Panc1 (cell line): ENCODE measurements around the gene MGST1. TPM values are rescaled to one million over a fixed set of nuclear protein-coding genes. Genes with fewer than 3 reads are reported as not detected.

Experiments
- ATAC-seq: fragments of 200-7000 bp; cut with Tn5 transposase; 2 replicates; pipeline ENCODE4 v1.9.1; 2020; ENCODE audit warnings: mild to moderate bottlenecking, moderate library complexity
- BruUV-seq: library from RNA; stranded (reverse); fragments of 400-500 nt; replicated peaks from 2 replicates; lab custom pipeline; 2021; lab: Mats Ljungman, UMichigan
- CTCF ChIA-PET: fragments of 300-600 bp; sonication (Branson Sonifier 250); formaldehyde crosslinking; loops from one replicate; lab custom pipeline; 2022; ENCODE audit warnings: antibody characterized with exemption; lab: Charles Lee
- POLR2A ChIA-PET: fragments of 300-600 bp; sonication (Branson Sonifier 250); formaldehyde crosslinking; loops from one replicate; lab custom pipeline; 2022; ENCODE audit warnings: antibody characterized with exemption; lab: Charles Lee
- DNase-seq: peaks from one replicate; pipeline ENCODE4 v3.0.0-alpha.2; 2010; ENCODE audit warnings: low read depth, low spot score
- H3K27ac ChIP-seq: 2 replicates; pipeline ENCODE4 v1.5.1; 2011; ENCODE audit warnings: mild to moderate bottlenecking, low read length, inconsistent platforms
- H3K27me3 ChIP-seq: fragments of 200-500 bp; sonication (Bioruptor generic); 2 replicates; pipeline ENCODE4 v1.6.0; 2014; ENCODE audit warnings: low read length, inconsistent platforms; ENCODE audit not compliant: control insufficient read depth, insufficient read depth
- H3K36me3 ChIP-seq: fragments of 200-500 bp; sonication (Bioruptor generic); 2 replicates; pipeline ENCODE4 v1.5.1; 2014; ENCODE audit warnings: inconsistent platforms, mild to moderate bottlenecking, low read length, moderate library complexity; ENCODE audit not compliant: control insufficient read depth, insufficient read depth
- H3K4me1 ChIP-seq: 2 replicates; pipeline ENCODE4 v1.5.1; 2011; ENCODE audit warnings: inconsistent platforms, mild to moderate bottlenecking, low read length, moderate library complexity; ENCODE audit not compliant: control insufficient read depth, insufficient read depth
- H3K4me3 ChIP-seq, 2 experiments: 2 replicates each; pipeline ENCODE4 v1.5.1; 2011 to 2012; ENCODE audit warnings: low read depth in 2 of 2, low read length in 2 of 2, mild to moderate bottlenecking in 2 of 2, inconsistent platforms in 1 of 2, moderate library complexity in 1 of 2
- H3K9me3 ChIP-seq: fragments of 200-500 bp; sonication (Bioruptor generic); 2 replicates; pipeline ENCODE4 v1.5.1; 2014; ENCODE audit warnings: low read depth, mild to moderate bottlenecking, inconsistent platforms, low read length, moderate library complexity; ENCODE audit not compliant: control insufficient read depth, insufficient read depth
- POLR2AphosphoS5 ChIP-seq: IDR thresholded peaks from 2 replicates; pipeline ENCODE4 v1.6.1; 2012; ENCODE audit warnings: mild to moderate bottlenecking, low read depth, low read length, moderate library complexity
- SIN3A ChIP-seq: IDR thresholded peaks from 2 replicates; pipeline ENCODE4 v1.6.1; 2012; ENCODE audit warnings: low read depth, mild to moderate bottlenecking, low read length, moderate library complexity, borderline replicate concordance; ENCODE audit not compliant: insufficient read depth
- TCF7L2 ChIP-seq: IDR thresholded peaks from 2 replicates; pipeline ENCODE4 v1.6.1; 2011; ENCODE audit warnings: mild to moderate bottlenecking, low read depth, low read length, inconsistent platforms
- in situ Hi-C: cut with HindIII; loops from 2 replicates; pipeline ENCODE4 v1.10.0; 2016; ENCODE audit warnings: low sequenced_read_pairs, low pct_unique_long_range_greater_than_20kb
- intact Hi-C: fragments of 100-400 bp; cut with micrococcal nuclease; formaldehyde crosslinking; loops from one replicate; pipeline ENCODE4 v1.10.0; 2022; ENCODE audit not compliant: unreplicated experiment
- total RNA-seq: library from RNA; stranded (reverse); gene quantifications from one replicate; pipeline ENCODE4 v1.2.1, GENCODE V29; 2021; ENCODE audit not compliant: unreplicated experiment
- TF ChIP-seq, protein P1 (sequence below), 2 experiments: IDR thresholded peaks; 2 replicates each; pipeline ENCODE4 v1.6.1; 2011 to 2012; ENCODE audit warnings: low read depth in 2 of 2, control low read depth in 1 of 2, low read length in 1 of 2, mild to moderate bottlenecking in 1 of 2, moderate library complexity in 1 of 2; ENCODE audit not compliant: insufficient read depth in 1 of 2
- TF ChIP-seq, protein P2 (sequence below): fragments of 450-650 bp; IDR thresholded peaks from 2 replicates; pipeline ENCODE4 v1.5.1; 2017; ENCODE audit warnings: mild to moderate bottlenecking

MGST1 gene
- total RNA-seq, 1 experiment from 2014 or later, result 8.8 TPM

DNA sequence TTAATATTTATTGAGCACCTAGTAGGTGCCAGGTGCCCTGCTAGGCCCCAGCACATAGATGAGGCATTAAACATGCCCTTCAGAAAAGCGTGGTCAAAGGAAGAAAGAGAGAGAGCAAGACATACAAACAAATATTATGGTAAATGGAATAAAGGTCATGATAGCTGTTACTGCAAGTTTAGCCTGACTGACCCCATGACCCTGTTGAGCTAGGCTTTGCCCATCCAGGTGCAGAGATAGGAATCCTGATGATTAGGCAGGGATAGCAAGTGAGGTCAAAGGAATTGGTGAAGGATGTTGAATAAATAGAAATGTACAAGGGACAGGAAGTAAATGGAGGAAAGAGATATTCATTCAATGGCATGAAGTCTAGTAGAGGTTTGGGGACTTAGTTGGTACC is 36.5 kb upstream of the MGST1 start:
- no peaks in the 10 kb centered on the region for H3K9me3 ChIP-seq
- H3K27ac ChIP-seq, result no peak overlapping the region
- no TSS peak for BruUV-seq
- no peak for DNase-seq
- no peak overlapping the region for H3K4me3 ChIP-seq
- ChIA-PET POLR2A (no interaction called here), CTCF (no interaction called here)
- H3K27me3 ChIP-seq, result no peaks in the 10 kb centered on the region
- ATAC-seq, result no peak
- no peaks in the 10 kb centered on the region for H3K4me1 ChIP-seq
- no peaks in the 10 kb centered on the region for H3K36me3 ChIP-seq
- intact Hi-C loops, result no loop called here
- TF ChIP-seq, protein P1, sequence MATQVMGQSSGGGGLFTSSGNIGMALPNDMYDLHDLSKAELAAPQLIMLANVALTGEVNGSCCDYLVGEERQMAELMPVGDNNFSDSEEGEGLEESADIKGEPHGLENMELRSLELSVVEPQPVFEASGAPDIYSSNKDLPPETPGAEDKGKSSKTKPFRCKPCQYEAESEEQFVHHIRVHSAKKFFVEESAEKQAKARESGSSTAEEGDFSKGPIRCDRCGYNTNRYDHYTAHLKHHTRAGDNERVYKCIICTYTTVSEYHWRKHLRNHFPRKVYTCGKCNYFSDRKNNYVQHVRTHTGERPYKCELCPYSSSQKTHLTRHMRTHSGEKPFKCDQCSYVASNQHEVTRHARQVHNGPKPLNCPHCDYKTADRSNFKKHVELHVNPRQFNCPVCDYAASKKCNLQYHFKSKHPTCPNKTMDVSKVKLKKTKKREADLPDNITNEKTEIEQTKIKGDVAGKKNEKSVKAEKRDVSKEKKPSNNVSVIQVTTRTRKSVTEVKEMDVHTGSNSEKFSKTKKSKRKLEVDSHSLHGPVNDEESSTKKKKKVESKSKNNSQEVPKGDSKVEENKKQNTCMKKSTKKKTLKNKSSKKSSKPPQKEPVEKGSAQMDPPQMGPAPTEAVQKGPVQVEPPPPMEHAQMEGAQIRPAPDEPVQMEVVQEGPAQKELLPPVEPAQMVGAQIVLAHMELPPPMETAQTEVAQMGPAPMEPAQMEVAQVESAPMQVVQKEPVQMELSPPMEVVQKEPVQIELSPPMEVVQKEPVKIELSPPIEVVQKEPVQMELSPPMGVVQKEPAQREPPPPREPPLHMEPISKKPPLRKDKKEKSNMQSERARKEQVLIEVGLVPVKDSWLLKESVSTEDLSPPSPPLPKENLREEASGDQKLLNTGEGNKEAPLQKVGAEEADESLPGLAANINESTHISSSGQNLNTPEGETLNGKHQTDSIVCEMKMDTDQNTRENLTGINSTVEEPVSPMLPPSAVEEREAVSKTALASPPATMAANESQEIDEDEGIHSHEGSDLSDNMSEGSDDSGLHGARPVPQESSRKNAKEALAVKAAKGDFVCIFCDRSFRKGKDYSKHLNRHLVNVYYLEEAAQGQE (IDR thresholded peaks at IDR 0.05; ENCODE audit: insufficient read depth in 1 of 2, low read depth in 2 of 2, low read length in 1 of 2), result no peak
- TF ChIP-seq, protein P2, sequence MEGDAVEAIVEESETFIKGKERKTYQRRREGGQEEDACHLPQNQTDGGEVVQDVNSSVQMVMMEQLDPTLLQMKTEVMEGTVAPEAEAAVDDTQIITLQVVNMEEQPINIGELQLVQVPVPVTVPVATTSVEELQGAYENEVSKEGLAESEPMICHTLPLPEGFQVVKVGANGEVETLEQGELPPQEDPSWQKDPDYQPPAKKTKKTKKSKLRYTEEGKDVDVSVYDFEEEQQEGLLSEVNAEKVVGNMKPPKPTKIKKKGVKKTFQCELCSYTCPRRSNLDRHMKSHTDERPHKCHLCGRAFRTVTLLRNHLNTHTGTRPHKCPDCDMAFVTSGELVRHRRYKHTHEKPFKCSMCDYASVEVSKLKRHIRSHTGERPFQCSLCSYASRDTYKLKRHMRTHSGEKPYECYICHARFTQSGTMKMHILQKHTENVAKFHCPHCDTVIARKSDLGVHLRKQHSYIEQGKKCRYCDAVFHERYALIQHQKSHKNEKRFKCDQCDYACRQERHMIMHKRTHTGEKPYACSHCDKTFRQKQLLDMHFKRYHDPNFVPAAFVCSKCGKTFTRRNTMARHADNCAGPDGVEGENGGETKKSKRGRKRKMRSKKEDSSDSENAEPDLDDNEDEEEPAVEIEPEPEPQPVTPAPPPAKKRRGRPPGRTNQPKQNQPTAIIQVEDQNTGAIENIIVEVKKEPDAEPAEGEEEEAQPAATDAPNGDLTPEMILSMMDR, result no peak
- no peak for TF ChIP-seq SIN3A
- TF ChIP-seq POLR2AphosphoS5, result no peak
- TF ChIP-seq TCF7L2, result no peak
- in situ Hi-C loops, result no loop called here

DNA sequence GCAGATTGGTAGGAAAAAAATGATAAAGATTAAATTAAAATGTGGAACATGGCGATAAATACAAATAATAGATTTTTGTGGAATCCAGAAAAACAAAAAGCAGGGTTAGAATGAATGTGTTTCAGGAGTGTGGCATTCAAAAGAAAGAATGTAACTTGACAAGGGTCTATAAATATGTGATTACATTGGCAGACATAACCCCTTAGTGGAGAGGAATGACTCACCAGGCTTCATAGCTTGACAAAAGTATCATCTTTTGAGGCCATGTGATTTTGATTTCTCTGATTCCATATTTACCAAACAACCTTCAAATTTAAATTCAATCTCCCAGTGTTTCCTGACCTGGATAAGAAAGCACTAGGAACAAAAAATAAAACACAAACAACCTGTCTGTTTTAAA is 24.4 kb upstream of the MGST1 start:
- no peaks in the 10 kb centered on the region for H3K27me3 ChIP-seq
- H3K9me3 ChIP-seq, result no peaks in the 10 kb centered on the region
- BruUV-seq, result no TSS peak
- DNase-seq (no peak), ATAC-seq (no peak)
- TF ChIP-seq, protein P1 (IDR thresholded peaks at IDR 0.05; ENCODE audit: insufficient read depth in 1 of 2, low read depth in 2 of 2, low read length in 1 of 2), result no peak
- TF ChIP-seq POLR2AphosphoS5 (no peak), SIN3A (no peak), TCF7L2 (no peak)
- TF ChIP-seq, protein P2, result no peak
- H3K36me3 ChIP-seq, result no peaks in the 10 kb centered on the region
- POLR2A ChIA-PET, result no interaction called here
- no peak overlapping the region for H3K4me3 ChIP-seq
- in situ Hi-C loops (no loop called here), intact Hi-C loops (no loop called here)
- no peaks in the 10 kb centered on the region for H3K4me1 ChIP-seq
- CTCF ChIA-PET, result no interaction called here
- H3K27ac ChIP-seq, result no peak overlapping the region
